ENCODE results near the gene KHDRBS2. TPM values are rescaled to one million over a fixed set of nuclear protein-coding genes. Genes with fewer than 3 reads are reported as not detected.

The KHDRBS2 gene
- total and polyA plus RNA-seq, 2 experiments from 2014 or later: 5.4 to 11.7 TPM

GRCh38 chr6:62217866-62218265 lies 68.2 kb downstream of the KHDRBS2 start (continued):
- no peak for TF ChIP-seq JUNB (IDR thresholded peaks at IDR 0.05; ENCODE audit: unreplicated experiment)
- TF ChIP-seq EZH2phosphoT487 (IDR thresholded peaks at IDR 0.05; ENCODE audit: unreplicated experiment): no peak
- TF ChIP-seq, protein P1, sequence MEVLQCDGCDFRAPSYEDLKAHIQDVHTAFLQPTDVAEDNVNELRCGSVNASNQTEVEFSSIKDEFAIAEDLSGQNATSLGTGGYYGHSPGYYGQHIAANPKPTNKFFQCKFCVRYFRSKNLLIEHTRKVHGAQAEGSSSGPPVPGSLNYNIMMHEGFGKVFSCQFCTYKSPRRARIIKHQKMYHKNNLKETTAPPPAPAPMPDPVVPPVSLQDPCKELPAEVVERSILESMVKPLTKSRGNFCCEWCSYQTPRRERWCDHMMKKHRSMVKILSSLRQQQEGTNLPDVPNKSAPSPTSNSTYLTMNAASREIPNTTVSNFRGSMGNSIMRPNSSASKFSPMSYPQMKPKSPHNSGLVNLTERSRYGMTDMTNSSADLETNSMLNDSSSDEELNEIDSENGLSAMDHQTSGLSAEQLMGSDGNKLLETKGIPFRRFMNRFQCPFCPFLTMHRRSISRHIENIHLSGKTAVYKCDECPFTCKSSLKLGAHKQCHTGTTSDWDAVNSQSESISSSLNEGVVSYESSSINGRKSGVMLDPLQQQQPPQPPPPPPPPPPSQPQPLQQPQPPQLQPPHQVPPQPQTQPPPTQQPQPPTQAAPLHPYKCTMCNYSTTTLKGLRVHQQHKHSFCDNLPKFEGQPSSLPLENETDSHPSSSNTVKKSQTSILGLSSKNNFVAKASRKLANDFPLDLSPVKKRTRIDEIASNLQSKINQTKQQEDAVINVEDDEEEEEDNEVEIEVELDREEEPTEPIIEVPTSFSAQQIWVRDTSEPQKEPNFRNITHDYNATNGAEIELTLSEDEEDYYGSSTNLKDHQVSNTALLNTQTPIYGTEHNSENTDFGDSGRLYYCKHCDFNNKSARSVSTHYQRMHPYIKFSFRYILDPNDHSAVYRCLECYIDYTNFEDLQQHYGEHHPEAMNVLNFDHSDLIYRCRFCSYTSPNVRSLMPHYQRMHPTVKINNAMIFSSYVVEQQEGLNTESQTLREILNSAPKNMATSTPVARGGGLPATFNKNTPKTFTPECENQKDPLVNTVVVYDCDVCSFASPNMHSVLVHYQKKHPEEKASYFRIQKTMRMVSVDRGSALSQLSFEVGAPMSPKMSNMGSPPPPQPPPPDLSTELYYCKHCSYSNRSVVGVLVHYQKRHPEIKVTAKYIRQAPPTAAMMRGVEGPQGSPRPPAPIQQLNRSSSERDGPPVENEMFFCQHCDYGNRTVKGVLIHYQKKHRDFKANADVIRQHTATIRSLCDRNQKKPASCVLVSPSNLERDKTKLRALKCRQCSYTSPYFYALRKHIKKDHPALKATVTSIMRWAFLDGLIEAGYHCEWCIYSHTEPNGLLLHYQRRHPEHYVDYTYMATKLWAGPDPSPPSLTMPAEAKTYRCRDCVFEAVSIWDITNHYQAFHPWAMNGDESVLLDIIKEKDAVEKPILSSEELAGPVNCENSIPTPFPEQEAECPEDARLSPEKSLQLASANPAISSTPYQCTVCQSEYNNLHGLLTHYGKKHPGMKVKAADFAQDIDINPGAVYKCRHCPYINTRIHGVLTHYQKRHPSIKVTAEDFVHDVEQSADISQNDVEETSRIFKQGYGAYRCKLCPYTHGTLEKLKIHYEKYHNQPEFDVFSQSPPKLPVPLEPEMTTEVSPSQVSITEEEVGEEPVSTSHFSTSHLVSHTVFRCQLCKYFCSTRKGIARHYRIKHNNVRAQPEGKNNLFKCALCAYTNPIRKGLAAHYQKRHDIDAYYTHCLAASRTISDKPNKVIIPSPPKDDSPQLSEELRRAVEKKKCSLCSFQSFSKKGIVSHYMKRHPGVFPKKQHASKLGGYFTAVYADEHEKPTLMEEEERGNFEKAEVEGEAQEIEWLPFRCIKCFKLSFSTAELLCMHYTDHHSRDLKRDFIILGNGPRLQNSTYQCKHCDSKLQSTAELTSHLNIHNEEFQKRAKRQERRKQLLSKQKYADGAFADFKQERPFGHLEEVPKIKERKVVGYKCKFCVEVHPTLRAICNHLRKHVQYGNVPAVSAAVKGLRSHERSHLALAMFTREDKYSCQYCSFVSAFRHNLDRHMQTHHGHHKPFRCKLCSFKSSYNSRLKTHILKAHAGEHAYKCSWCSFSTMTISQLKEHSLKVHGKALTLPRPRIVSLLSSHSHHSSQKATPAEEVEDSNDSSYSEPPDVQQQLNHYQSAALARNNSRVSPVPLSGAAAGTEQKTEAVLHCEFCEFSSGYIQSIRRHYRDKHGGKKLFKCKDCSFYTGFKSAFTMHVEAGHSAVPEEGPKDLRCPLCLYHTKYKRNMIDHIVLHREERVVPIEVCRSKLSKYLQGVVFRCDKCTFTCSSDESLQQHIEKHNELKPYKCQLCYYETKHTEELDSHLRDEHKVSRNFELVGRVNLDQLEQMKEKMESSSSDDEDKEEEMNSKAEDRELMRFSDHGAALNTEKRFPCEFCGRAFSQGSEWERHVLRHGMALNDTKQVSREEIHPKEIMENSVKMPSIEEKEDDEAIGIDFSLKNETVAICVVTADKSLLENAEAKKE (CRISPR knock-in tag; IDR thresholded peaks at IDR 0.05): no peak
- TF ChIP-seq ZNF331 (CRISPR knock-in tag; IDR thresholded peaks at IDR 0.05; ENCODE audit: low read depth): no peak
- TF ChIP-seq NANOG (IDR thresholded peaks at IDR 0.05; ENCODE audit: borderline replicate concordance): no peak
- TF ChIP-seq POLR2AphosphoS5 (IDR thresholded peaks at IDR 0.05; ENCODE audit: low read depth): no peak
- TF ChIP-seq ZNF114 (CRISPR knock-in tag; IDR thresholded peaks at IDR 0.05): no peak

DNA sequence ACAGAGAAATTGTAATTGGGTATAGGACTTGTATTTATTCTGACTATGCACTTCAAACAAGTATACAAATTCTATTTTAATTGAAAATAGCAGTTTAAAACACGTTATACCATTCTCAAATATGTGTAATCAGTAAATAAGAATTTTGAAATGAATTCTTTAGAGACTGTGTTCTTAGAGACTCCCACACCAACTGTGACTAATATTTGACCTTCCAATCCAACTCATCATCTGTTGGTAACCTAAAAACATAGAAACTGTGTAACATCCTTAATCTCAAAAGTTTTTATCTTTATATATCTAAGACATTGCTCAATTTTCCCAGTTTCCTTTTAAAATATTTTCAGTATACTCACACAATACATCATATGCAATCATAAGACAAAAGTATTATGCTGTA lies 83.9 kb downstream of the KHDRBS2 start:
- Histone ChIP-seq H4K20me1 (replicated peaks; ENCODE audit: insufficient read depth) (no peaks in the 10 kb centered on the region), H3K79me2 (replicated peaks; ENCODE audit: insufficient read depth) (no peaks in the 10 kb centered on the region), H2AFZ (no peak overlapping the region), H3K27ac (ENCODE audit: low read depth) (no peak overlapping the region), H3K36me3 (ENCODE audit: insufficient read depth) (no peaks in the 10 kb centered on the region), H3K27me3 (ENCODE audit: insufficient read depth) (no peaks in the 10 kb centered on the region), H3K9me2 (ENCODE audit: insufficient read depth) (no peaks in the 10 kb centered on the region; the same call in 1 of the 2 replicates), H3K4me3 (no peak overlapping the region), H3F3A (replicated peaks; ENCODE audit: low read depth) (no peaks in the 10 kb centered on the region), H3K4me1 (ENCODE audit: insufficient read depth) (no peaks in the 10 kb centered on the region), H3K4me2 (no peak overlapping the region)
- H3K36me3 Mint-ChIP-seq (ENCODE audit: low read depth): peaks cover 6% of the 10 kb centered on the region; the same call in 1 of the 3 replicates
- ATAC-seq (no peak), DNase-seq (ENCODE audit: low spot score) (no peak)
- peaks cover 22% of the 10 kb centered on the region for H3K9me3 Mint-ChIP-seq
- no peaks in the 10 kb centered on the region for H3K27me3 Mint-ChIP-seq (ENCODE audit: insufficient read depth, low read depth, poor library complexity)
- H3K4me1 Mint-ChIP-seq: peaks cover 2% of the 10 kb centered on the region; the same call in 1 of the 3 replicates
- no peak overlapping the region for H3K27ac Mint-ChIP-seq
- H3K4me3 Mint-ChIP-seq: no peak overlapping the region
- no peak for TF ChIP-seq JUNB (IDR thresholded peaks at IDR 0.05; ENCODE audit: unreplicated experiment)
- TF ChIP-seq ETS1 (IDR thresholded peaks at IDR 0.05): no peak
- no peak for TF ChIP-seq POLR2AphosphoS5 (IDR thresholded peaks at IDR 0.05; ENCODE audit: low read depth)
- TF ChIP-seq ZNF114 (CRISPR knock-in tag; IDR thresholded peaks at IDR 0.05): no peak
- no peak for TF ChIP-seq REST (IDR thresholded peaks at IDR 0.05; ENCODE audit: unreplicated experiment)
- no peak for TF ChIP-seq ZNF331 (CRISPR knock-in tag; IDR thresholded peaks at IDR 0.05; ENCODE audit: low read depth)

Data from GM23338 (cell line).